Measurements from ENCODE around the gene CDC45.

GRCh38 chr22:19478901-19479354, 792 bp upstream of the CDC45 start, which contains the start of gene UFD1:
- peak in 1 of 6 experiments; percentile 7 for TF ChIP-seq CTCF (IDR thresholded peaks at IDR 0.05)
- peak in 1 of 2 donors; percentile 53 for TF ChIP-seq POLR2A (IDR thresholded peaks at IDR 0.05)
